IPS DF 6.9 (cell line): ENCODE results near the gene F2R.

Source experiments
- DNase-seq: peaks from one replicate; pipeline ENCODE4 v3.0.0-alpha.2; 2013; ENCODE audit warnings: low read depth, low spot score
- H3K27ac ChIP-seq: one replicate; pipeline ENCODE4 v1.5.1; 2013; ENCODE audit warnings: low read length, control low read depth
- H3K27me3 ChIP-seq: 2 replicates; pipeline ENCODE4 v1.6.1; 2013; ENCODE audit warnings: mild to moderate bottlenecking, low read length; ENCODE audit not compliant: control insufficient read depth, insufficient read depth
- H3K36me3 ChIP-seq: 2 replicates; pipeline ENCODE4 v1.6.1; 2013; ENCODE audit warnings: low read length; ENCODE audit not compliant: control insufficient read depth, insufficient read depth
- H3K4me1 ChIP-seq: 2 replicates; pipeline ENCODE4 v1.6.1; 2013; ENCODE audit warnings: low read length; ENCODE audit not compliant: control insufficient read depth, insufficient read depth
- H3K4me3 ChIP-seq: 2 replicates; pipeline ENCODE4 v1.5.1; 2013; ENCODE audit warnings: mild to moderate bottlenecking, low read length
- H3K9me3 ChIP-seq: 2 replicates; pipeline ENCODE4 v1.6.1; 2013; ENCODE audit warnings: low read length, inconsistent platforms; ENCODE audit not compliant: control insufficient read depth, insufficient read depth
- WGBS: extraction: QIAGEN DNeasy Blood & Tissue Kit; methylation state at CpG from one replicate; pipeline ENCODE4 v1.1.7; 2013; ENCODE audit warnings: mixed read lengths, missing lambda C conversion rate; ENCODE audit not compliant: insufficient read length, insufficient coverage; 5-methylcytosine and 5-hydroxymethylcytosine counted together

Gene F2R

DNA sequence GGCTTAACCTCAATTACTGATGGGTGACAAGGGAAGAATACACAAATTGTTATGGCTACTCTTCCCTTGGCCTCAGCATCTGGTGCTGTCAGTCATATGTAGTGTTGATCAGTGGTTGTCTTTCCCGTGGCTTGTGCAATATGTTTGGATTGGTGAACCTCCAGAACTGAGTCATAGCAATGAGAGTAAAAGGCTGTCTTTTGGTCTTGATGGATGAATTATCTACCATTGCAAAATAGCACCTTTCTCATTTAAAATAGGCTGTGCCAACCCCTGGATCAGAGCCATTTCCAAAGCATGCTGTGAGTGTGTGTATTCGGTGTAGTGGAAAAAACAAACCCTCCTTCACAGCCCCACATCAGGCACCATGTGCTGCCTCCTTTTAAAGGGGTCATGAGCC is 14.6 kb upstream of the F2R start:
- H3K36me3 ChIP-seq, result peaks cover 2% of the 10 kb centered on the region; the same call in 1 of the 2 replicates
- DNase-seq, result no peak

DNA sequence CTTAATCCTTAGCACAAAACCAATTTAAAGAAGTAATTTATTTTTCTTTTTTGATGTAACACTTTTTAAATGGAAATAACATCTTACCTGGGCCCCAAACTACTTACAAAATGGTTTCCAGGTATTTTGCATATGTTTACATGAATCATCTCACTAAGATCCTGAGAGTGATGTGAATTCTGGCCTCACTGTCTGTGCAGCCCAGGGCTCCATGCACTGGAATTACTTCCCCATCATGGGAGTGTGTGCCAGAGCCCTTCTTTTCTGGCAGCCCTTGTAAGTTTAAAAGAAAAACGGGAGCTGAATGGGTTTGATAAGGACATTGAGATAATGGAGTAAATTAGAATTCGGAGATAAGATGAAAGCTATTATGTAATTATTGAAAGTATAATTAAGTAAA is 12.2 kb upstream of the F2R start:
- no peak overlapping the region for H3K4me3 ChIP-seq
- H3K36me3 ChIP-seq, result peaks cover 2% of the 10 kb centered on the region; the same call in 1 of the 2 replicates
- H3K27ac ChIP-seq, result no peak overlapping the region
- no peaks in the 10 kb centered on the region for H3K27me3 ChIP-seq
- WGBS, result 100% methylated on average over 2 of the region's 2 CpGs
- no peaks in the 10 kb centered on the region for H3K9me3 ChIP-seq
- no peak for DNase-seq
- no peaks in the 10 kb centered on the region for H3K4me1 ChIP-seq

More for the DNA sequence above, 14.6 kb upstream of the F2R start:
- no peaks in the 10 kb centered on the region for H3K4me1 ChIP-seq
- H3K27me3 ChIP-seq, result no peaks in the 10 kb centered on the region
- H3K27ac ChIP-seq, result no peak overlapping the region
- no CpG with 5 or more reads among the region's 2 CpGs for WGBS
- no peaks in the 10 kb centered on the region for H3K9me3 ChIP-seq
- no peak overlapping the region for H3K4me3 ChIP-seq

DNA sequence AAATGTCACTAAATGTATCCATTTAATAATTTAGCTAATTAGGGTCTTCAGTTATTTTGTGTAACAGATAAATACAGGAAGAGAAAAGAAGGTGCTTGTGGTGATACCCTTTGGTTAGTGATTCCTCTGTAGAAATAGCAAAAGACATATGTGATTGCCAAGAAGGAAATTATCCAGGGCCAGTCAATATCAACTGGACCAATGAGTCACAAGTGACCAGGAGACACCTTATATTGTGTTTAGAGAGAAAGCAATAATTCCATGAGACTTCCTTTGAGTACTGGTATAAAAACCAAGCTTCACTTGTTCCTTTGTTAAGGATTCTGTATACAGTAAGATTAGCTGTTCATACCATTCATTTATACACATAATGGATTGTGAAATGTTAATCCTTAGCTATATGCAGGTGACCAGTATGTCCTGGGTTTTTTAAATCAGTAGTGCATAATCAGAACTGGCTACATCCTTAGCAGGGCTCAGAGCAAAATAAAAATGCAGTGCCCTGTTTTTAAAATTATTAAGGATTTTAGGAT is 11.7 kb upstream of the F2R start:
- no peak overlapping the region for H3K4me3 ChIP-seq
- no peaks in the 10 kb centered on the region for H3K27me3 ChIP-seq
- no peaks in the 10 kb centered on the region for H3K4me1 ChIP-seq
- no peak for DNase-seq
- peaks cover 2% of the 10 kb centered on the region; the same call in 1 of the 2 replicates for H3K36me3 ChIP-seq
- H3K9me3 ChIP-seq, result no peaks in the 10 kb centered on the region
- H3K27ac ChIP-seq, result no peak overlapping the region

DNA sequence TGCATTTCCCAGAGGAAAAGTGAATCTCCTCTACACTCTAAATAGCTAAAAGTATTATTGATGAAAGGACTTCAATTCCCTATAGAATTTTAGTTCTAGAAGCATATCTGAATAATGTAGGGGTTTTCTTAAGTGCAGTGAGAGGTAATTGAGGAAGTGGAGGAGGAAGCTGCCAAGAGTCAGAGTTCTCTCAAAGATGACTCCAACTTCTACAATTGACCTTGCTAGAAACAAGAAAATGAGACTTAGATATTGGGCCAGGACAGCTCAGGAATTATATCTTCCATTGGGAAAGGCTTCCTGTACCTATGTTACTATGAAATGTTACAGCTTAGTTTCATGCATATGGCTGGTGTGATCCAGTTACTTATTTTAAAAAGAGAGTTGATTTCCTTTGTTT is 10.4 kb upstream of the F2R start:
- Histone ChIP-seq H3K4me3 (no peak overlapping the region), H3K4me1 (no peaks in the 10 kb centered on the region), H3K27ac (no peak overlapping the region), H3K27me3 (no peaks in the 10 kb centered on the region), H3K9me3 (no peaks in the 10 kb centered on the region), H3K36me3 (peaks cover 2% of the 10 kb centered on the region; the same call in 1 of the 2 replicates)
- DNase-seq, result no peak

DNA sequence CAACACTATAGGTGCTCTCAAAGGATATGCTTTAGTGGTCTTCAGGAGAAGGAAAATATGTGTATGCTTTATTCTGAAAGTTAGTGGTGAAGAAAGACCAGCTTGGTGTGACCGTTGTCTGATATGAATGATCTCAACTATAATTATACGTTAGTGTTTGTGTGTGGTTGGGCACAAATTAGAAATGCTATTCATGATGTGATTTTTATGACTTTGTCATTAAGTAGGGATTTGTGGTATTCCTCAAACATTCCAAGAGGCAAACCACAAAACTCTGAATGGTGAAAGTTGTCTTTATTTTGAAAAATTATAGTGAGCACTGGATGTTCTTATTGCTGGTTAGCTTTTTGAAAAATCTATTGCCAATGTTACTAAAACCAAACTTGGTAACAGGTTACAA is 6.2 kb upstream of the F2R start:
- no peak for DNase-seq
- no CpG with 5 or more reads among the region's 2 CpGs for WGBS
- H3K27me3 ChIP-seq, result peaks cover 2% of the 10 kb centered on the region; the same call in 1 of the 2 replicates
- H3K27ac ChIP-seq, result no peak overlapping the region
- no peak overlapping the region for H3K4me3 ChIP-seq
- H3K9me3 ChIP-seq, result no peaks in the 10 kb centered on the region
- H3K36me3 ChIP-seq, result no peaks in the 10 kb centered on the region
- no peaks in the 10 kb centered on the region for H3K4me1 ChIP-seq

DNA sequence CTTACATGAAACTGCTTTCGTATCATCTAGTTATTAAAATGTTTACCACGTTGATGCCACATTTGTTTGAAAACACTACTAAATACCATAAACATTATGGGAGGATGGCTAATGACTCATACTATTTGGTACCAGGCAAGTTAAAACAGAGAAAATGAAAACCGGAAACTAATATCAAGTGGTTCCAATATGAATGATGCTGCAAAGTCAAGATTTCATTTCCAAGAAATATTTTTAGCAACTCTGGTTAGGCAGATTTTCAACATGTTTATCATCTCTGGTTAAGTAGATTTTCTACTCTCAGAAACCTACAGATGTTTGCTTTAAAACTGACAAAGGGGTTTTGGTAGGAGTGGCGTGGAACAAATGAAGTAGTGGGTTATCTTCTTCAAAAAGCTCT is 4.9 kb upstream of the F2R start:
- Histone ChIP-seq H3K9me3 (no peaks in the 10 kb centered on the region), H3K4me3 (no peak overlapping the region), H3K4me1 (no peaks in the 10 kb centered on the region), H3K36me3 (no peaks in the 10 kb centered on the region), H3K27ac (no peak overlapping the region), H3K27me3 (peaks cover 4% of the 10 kb centered on the region; the same call in 1 of the 2 replicates)
- DNase-seq, result no peak
- no CpG with 5 or more reads among the region's 4 CpGs for WGBS

DNA sequence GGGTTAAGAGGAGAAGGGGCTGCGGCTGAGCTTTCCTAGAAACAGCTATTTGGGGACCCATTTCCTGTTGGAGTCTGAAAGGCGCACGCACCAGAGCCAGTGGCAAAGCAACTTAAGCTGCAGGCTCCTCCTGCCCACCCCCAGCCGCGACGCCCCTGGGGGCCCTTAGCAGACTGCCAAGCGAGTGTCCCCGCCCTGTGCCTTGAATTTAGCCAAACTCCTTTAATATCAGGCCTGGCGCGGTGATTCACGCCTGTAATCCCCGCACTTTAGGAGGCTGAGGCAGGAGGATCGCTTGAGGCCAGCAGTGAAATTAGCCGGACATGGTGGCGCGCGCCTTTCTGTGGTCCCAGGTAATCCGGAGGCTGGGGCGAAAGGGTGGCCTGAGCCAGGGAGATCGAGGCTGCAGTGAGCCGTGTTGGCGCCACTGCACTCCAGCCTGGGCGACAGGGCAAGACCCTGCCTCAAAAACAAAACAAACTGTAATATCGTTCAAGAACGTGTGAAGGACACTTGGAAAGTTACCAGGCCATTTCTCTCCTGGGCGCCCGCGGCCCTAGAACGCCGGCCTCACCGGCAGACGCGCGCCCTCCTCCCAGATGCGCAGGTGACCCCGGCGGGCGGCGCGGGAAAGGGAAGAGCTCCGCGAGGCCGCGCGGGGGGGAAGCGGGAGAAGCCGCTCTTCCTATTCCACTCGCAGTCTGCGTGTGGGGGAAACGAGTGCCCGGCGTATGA is 1.0 kb upstream of the F2R start:
- WGBS, result no CpG with 5 or more reads among the region's 52 CpGs
- peaks cover 4% of the 10 kb centered on the region; the same call in 1 of the 2 replicates for H3K27me3 ChIP-seq
- H3K36me3 ChIP-seq, result no peaks in the 10 kb centered on the region
- H3K4me1 ChIP-seq, result peaks cover 2% of the 10 kb centered on the region; the same call in 1 of the 2 replicates
- peak overlapping the region; percentile 64; the same call in 1 of the 2 replicates for H3K4me3 ChIP-seq
- no peak for DNase-seq
- no peaks in the 10 kb centered on the region for H3K9me3 ChIP-seq
- H3K27ac ChIP-seq, result no peak overlapping the region

DNA sequence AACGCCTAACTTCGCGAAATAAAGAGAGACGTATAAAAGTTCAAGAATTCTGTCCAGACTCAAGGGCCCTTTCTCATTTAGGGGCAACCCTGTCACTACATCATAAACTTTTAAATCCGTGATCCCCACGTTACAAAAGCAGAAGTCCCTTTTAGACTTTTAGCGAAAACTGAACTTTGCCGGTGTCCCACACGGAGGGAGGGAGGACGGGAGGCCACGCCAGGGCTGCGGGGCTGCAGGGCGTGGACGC is 515 bp upstream of the F2R start:
- H3K27me3 ChIP-seq, result peaks cover 4% of the 10 kb centered on the region; the same call in 1 of the 2 replicates
- H3K4me1 ChIP-seq, result peaks cover 2% of the 10 kb centered on the region; the same call in 1 of the 2 replicates
- peak overlapping the region; percentile 64; the same call in 1 of the 2 replicates for H3K4me3 ChIP-seq
- no peaks in the 10 kb centered on the region for H3K36me3 ChIP-seq
- no peaks in the 10 kb centered on the region for H3K9me3 ChIP-seq
- no peak overlapping the region for H3K27ac ChIP-seq
- no CpG with 5 or more reads among the region's 14 CpGs for WGBS
- no peak for DNase-seq

DNA sequence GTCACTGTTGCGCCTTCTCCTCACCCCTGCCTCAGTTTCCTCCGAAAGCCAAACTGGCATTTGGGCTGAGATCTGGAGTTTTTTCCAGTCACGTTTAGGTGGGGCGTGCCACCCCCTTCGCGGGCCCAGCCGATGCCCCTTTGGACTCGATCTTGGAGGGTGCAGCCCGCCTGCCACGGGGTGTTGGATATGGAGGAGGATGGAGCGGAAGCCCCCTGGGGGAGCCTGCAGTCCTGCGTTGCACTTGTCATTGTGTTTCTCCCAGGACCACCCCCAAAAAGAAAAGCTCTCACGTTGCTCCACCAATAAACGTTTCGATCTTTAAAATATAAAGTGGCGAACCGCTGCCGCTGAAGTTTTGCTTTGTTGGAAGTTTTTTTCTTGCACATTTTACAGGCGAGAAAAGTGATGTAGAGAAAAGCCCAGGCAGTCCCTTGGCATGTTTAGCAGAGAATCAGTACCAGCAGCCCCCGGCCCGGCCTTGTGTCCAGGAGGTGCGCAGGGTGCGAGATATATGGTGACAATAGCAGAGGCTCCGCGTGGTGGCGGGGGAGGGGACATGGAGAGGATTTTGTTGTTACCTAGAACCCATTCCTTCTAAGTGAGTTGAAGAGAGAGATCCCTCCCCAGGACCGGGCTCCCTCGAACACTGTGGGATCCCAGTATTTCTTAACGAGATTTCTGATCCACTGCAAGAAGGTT is 681 bp downstream of the F2R start:
- Histone ChIP-seq H3K27ac (no peak overlapping the region), H3K36me3 (no peaks in the 10 kb centered on the region), H3K9me3 (no peaks in the 10 kb centered on the region), H3K4me1 (peaks cover 2% of the 10 kb centered on the region; the same call in 1 of the 2 replicates), H3K27me3 (peaks cover 4% of the 10 kb centered on the region; the same call in 1 of the 2 replicates), H3K4me3 (peak overlapping the region; percentile 64)
- no CpG with 5 or more reads among the region's 29 CpGs for WGBS
- DNase-seq, result no peak

DNA sequence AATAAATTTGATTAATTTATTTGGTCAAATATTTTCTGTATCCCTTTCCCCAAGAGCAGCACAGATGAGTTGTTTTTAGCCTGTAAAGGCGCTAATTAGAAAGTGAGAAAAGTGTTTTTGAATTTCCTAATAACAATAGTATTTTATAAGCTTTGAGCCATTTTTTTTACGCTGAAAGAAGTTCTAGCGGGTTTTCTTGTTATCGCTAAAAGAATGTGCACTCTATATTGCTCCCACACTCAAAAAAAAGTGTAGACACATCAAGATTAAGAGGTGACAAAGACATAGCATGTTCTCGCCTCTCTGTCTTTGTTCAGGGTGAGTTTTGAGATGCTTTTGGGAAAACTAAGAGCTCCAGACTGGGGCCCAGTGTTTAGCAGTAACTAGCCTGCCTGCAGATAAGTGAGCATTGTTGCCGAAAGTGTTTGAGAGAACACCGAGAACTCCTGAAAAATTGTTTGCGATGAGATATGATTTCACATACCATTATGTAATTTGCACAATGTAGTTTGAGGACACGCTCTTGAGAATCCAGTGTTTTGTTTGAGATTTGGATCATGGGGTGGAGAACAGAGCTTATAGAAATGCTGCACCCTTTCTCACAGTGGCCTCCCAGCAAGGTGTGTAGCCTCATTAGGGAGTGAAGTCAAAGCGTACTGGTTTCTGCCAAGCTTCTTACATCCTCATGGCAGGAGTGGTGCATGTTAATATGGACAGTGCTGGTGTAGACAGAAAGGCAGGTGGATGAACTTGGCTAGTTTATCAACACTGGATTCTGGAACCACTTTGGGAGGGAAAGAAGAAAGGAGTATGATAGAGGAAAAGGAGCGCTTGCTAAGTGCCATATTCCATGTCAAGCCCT is 1.5 kb downstream of the F2R start:
- WGBS, result no CpG with 5 or more reads among the region's 11 CpGs
- H3K27ac ChIP-seq, result no peak overlapping the region
- H3K4me3 ChIP-seq, result no peak overlapping the region
- peaks cover 2% of the 10 kb centered on the region; the same call in 1 of the 2 replicates for H3K4me1 ChIP-seq
- H3K27me3 ChIP-seq, result peaks cover 4% of the 10 kb centered on the region; the same call in 1 of the 2 replicates
- no peak for DNase-seq
- no peaks in the 10 kb centered on the region for H3K9me3 ChIP-seq
- no peaks in the 10 kb centered on the region for H3K36me3 ChIP-seq
